Smooth muscle cell (in vitro differentiated cells): Measurements from ENCODE around the gene FITM2. TPM values are rescaled to one million over a fixed set of nuclear protein-coding genes. Genes with fewer than 3 reads are reported as not detected.

Source experiments
- DNase-seq: peaks from one replicate; lab custom pipeline; 2025; ENCODE audit not compliant: unreplicated experiment; lab: John Stamatoyannopoulos, UW
- H2AFZ ChIP-seq: fragments of 200-600 bp; sonication (generic); 2 replicates; pipeline ENCODE4 v1.6.0; 2016; ENCODE audit warnings: antibody characterized with exemption, low read depth, mild to moderate bottlenecking
- H3F3A ChIP-seq: fragments of 200-600 bp; sonication (generic); 2 replicates; pipeline ENCODE4 v1.6.0; 2017; ENCODE audit warnings: antibody characterized with exemption, low read depth
- H3K27ac ChIP-seq: fragments of 200-600 bp; sonication (generic); 2 replicates; pipeline ENCODE4 v1.5.1; 2016; ENCODE audit warnings: low read depth, mild to moderate bottlenecking
- H3K27me3 ChIP-seq: fragments of 200-600 bp; sonication (generic); 2 replicates; pipeline ENCODE4 v1.6.1; 2016; ENCODE audit warnings: low read depth, mild to moderate bottlenecking
- H3K36me3 ChIP-seq: fragments of 200-600 bp; sonication (generic); 2 replicates; pipeline ENCODE4 v1.5.1; 2016; ENCODE audit warnings: low read depth
- H3K4me1 ChIP-seq: fragments of 200-600 bp; sonication (generic); 2 replicates; pipeline ENCODE4 v1.5.1; 2016; ENCODE audit warnings: low read depth
- H3K4me2 ChIP-seq: fragments of 200-600 bp; sonication (generic); 2 replicates; pipeline ENCODE4 v1.6.0; 2016; ENCODE audit warnings: mild to moderate bottlenecking
- H3K4me3 ChIP-seq: fragments of 200-600 bp; sonication (generic); 2 replicates; pipeline ENCODE4 v1.5.1; 2016; ENCODE audit warnings: mild to moderate bottlenecking
- H3K79me2 ChIP-seq: fragments of 200-600 bp; sonication (generic); 2 replicates; pipeline ENCODE4 v1.6.0; 2016; ENCODE audit warnings: low read depth, mild to moderate bottlenecking
- H3K9ac ChIP-seq: fragments of 200-600 bp; sonication (generic); 2 replicates; pipeline ENCODE4 v1.6.0; 2016; ENCODE audit warnings: low read depth
- H3K9me3 ChIP-seq: fragments of 200-600 bp; sonication (generic); replicated peaks from 2 replicates; pipeline ENCODE4 v1.5.1; 2016; ENCODE audit warnings: low read depth
- H4K20me1 ChIP-seq: fragments of 200-600 bp; sonication (generic); 2 replicates; pipeline ENCODE4 v1.6.0; 2016; ENCODE audit warnings: low read depth
- WGBS: methylation state at CpG from one replicate; pipeline ENCODE4 v1.1.7; 2016; ENCODE audit warnings: low lambda C conversion rate; 5-methylcytosine and 5-hydroxymethylcytosine counted together
- polyA plus RNA-seq: library from polyadenylated mRNA; unstranded; fragments of >200 nt; fragmentation: Nextera tagmentation; extraction: Ambion mirVana; gene quantifications from 2 replicates; pipeline ENCODE4 v1.2.1, GENCODE V29; 2016
- total RNA-seq: library from RNA; depleted of rRNA; stranded (reverse); fragments of >200 nt; gene quantifications from 2 replicates; pipeline ENCODE4 v1.2.3, GENCODE V29; 2014
- TF ChIP-seq, protein P1 (sequence below): fragments of 200-600 bp; sonication (generic); IDR thresholded peaks from 2 replicates; pipeline ENCODE4 v1.5.1; 2017; ENCODE audit warnings: borderline replicate concordance, mild to moderate bottlenecking, antibody characterized with exemption; ENCODE audit not compliant: insufficient read depth, poor library complexity, severe bottlenecking

FITM2 gene
- total and polyA plus RNA-seq, 2 experiments from 2014 or later, result 2.7 TPM

DNA sequence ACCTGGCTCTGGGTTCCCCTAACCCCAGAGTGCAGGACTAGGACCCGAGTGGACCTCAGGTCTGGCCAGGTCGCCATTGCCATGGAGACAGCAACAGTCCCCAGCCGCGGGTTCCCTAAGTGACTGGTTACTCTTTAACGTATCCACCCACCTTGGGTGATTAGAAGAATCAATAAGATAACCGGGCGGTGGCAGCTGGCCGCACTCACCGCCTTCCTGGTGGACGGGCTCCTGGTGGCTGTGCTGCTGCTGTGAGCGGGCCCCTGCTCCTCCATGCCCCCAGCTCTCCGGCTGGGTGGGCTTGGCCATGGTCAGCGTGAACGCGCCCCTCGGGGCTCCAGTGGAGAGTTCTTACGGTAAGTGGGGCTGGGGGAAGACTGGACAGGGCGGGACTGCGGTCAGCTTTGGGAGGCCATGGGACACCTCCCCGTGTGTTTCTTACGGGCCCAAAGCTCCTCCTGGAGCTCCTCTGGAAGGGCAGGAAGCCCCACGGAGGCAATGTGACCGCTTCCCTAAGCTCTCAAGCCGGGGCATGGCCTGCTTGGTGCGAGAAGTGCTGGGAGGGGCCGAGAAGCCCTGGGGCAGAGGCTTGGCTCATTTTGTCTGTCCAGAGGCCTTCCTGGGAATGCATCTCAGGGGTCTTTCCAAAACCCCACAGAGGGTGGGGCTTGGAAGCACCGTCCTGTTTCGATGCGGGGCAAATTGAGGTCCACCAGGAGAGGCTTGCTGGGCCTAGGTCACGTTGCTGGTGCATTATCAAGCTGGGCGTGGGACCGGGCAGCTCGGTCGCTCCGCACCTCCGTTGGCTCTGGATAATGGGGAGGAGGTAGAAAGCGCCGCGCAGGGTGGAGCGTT is 44.7 kb upstream of the FITM2 start, which contains the start of gene HNF4A:
Gene HNF4A, plus strand, starts transcription at position 202 of the 855 bp plus-strand sequence. Its CDS starts 106 bp downstream, at position 308.
- Histone ChIP-seq H3K4me2 (no peak within 1 kb of the TSS), H3K9ac (no peak within 1 kb of the TSS), H2AFZ (no peak within 1 kb of the TSS), H3K36me3 (no peaks in the 10 kb centered on the region), H3F3A (no peaks in the 10 kb centered on the region), H3K79me2 (no peaks in the 10 kb centered on the region), H4K20me1 (no peaks in the 10 kb centered on the region), H3K27me3 (no peaks in the 10 kb centered on the region), H3K4me3 (peak within 1 kb of the TSS; percentile 42), H3K4me1 (no peaks in the 10 kb centered on the region), H3K27ac (no peak within 1 kb of the TSS), H3K9me3 (no peaks in the 10 kb centered on the region)
- no peak for DNase-seq
- WGBS, result 90% methylated on average over 40 of the region's 40 CpGs
- TF ChIP-seq, protein P1, sequence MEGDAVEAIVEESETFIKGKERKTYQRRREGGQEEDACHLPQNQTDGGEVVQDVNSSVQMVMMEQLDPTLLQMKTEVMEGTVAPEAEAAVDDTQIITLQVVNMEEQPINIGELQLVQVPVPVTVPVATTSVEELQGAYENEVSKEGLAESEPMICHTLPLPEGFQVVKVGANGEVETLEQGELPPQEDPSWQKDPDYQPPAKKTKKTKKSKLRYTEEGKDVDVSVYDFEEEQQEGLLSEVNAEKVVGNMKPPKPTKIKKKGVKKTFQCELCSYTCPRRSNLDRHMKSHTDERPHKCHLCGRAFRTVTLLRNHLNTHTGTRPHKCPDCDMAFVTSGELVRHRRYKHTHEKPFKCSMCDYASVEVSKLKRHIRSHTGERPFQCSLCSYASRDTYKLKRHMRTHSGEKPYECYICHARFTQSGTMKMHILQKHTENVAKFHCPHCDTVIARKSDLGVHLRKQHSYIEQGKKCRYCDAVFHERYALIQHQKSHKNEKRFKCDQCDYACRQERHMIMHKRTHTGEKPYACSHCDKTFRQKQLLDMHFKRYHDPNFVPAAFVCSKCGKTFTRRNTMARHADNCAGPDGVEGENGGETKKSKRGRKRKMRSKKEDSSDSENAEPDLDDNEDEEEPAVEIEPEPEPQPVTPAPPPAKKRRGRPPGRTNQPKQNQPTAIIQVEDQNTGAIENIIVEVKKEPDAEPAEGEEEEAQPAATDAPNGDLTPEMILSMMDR, result no peak

DNA sequence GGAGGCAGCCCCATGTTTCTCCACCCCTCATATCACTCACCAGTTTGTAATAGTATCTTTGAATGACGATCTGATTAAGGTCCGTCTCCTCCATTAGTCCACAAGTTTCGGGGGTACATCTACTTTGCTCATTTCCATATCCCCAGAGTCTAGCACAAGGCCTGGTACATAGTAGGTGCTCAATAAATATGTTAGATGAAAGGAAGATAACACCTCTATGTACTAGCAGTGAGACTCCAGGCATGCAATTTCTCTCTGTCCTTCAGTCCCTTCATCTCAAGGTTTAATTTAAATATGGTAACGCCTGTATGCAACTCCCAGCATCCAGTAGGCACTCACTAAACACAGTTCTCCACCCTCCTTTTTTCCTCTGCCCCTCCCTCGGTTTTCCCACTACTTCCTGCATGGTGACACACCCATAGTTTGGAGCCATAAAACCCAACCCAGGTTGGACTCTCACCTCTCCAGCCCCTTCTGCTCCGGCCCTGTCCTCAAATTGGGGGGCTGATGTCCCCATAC is 44.0 kb upstream of the FITM2 start:
- H2AFZ ChIP-seq, result no peak overlapping the region
- no peaks in the 10 kb centered on the region for H3K9me3 ChIP-seq
- no peaks in the 10 kb centered on the region for H3F3A ChIP-seq
- DNase-seq, result no peak
- no peaks in the 10 kb centered on the region for H3K4me1 ChIP-seq
- H3K27me3 ChIP-seq, result no peaks in the 10 kb centered on the region
- TF ChIP-seq, protein P1, result no peak
- no peaks in the 10 kb centered on the region for H4K20me1 ChIP-seq
- no peak overlapping the region for H3K27ac ChIP-seq
- no peak overlapping the region for H3K4me2 ChIP-seq
- 91% methylated on average over 6 of the region's 6 CpGs for WGBS
- no peak overlapping the region for H3K9ac ChIP-seq
- H3K36me3 ChIP-seq, result no peaks in the 10 kb centered on the region
- H3K4me3 ChIP-seq, result peak overlapping the region; percentile 42
- H3K79me2 ChIP-seq, result no peaks in the 10 kb centered on the region

DNA sequence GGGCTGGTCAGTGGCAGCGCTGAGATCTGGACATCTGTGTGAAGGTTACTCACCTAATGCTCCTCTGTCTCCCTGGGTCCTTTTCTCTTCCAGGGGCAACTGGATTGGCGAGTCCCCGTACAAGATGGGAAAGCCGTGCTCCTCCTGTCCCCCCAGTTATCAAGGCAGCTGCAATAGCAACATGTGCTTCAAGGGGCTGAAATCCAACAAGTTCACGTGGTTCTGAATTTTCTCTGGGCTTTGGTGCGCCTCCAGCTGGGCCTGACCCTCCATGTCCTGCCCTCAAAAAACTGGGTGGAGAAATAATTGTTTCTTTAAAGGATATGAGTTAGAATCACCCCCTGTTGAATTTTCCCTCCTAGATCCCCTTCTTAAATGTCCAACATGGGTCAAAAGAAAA is 39.6 kb upstream of the FITM2 start:
- H3K36me3 ChIP-seq, result no peaks in the 10 kb centered on the region
- WGBS, result 90% methylated on average over 6 of the region's 6 CpGs
- H3K9me3 ChIP-seq, result no peaks in the 10 kb centered on the region
- no peak overlapping the region for H3K27ac ChIP-seq
- H3K79me2 ChIP-seq, result no peaks in the 10 kb centered on the region
- no peaks in the 10 kb centered on the region for H4K20me1 ChIP-seq
- no peaks in the 10 kb centered on the region for H3F3A ChIP-seq
- H3K4me1 ChIP-seq, result no peaks in the 10 kb centered on the region
- H3K27me3 ChIP-seq, result no peaks in the 10 kb centered on the region
- no peak overlapping the region for H3K9ac ChIP-seq
- TF ChIP-seq, protein P1, result no peak
- no peak overlapping the region for H3K4me3 ChIP-seq
- H2AFZ ChIP-seq, result no peak overlapping the region
- H3K4me2 ChIP-seq, result no peak overlapping the region
- no peak for DNase-seq
